GM18867 (cell line): ENCODE results near the gene CORIN.
"Not testable (repeated sequence)": the region's sequence is repeated elsewhere in the genome, so short reads cannot be mapped to it uniquely, and the experiment has no call there.

Experiments
- ATAC-seq: cut with Tn5 transposase; IDR thresholded peaks from one replicate; pipeline ENCODE4 v1.9.1; 2021; ENCODE audit warnings: mild to moderate bottlenecking, moderate library complexity; ENCODE audit not compliant: unreplicated experiment

Gene CORIN

GRCh38 chr4:47572981-47573380 is 264.9 kb downstream of the CORIN start:
- no peak for ATAC-seq

GRCh38 chr4:47570816-47571215 is 267.1 kb downstream of the CORIN start:
- no peak for ATAC-seq

- ATAC-seq, result no peak
Measured at GRCh38 chr4:47567511-47567910, 270.4 kb downstream of the CORIN start.

GRCh38 chr4:47566969-47567368 is 270.9 kb downstream of the CORIN start:
- no peak for ATAC-seq

- no peak for ATAC-seq
Measured at GRCh38 chr4:47566566-47566965, 271.3 kb downstream of the CORIN start.

- no peak for ATAC-seq
Measured at GRCh38 chr4:47562297-47562696, 275.6 kb downstream of the CORIN start.

GRCh38 chr4:47561331-47561730 is 276.5 kb downstream of the CORIN start:
- ATAC-seq, result no peak

- ATAC-seq, result no peak
Measured at GRCh38 chr4:47560682-47561081, 277.2 kb downstream of the CORIN start.

GRCh38 chr4:47557255-47557654 is 280.6 kb downstream of the CORIN start:
- no peak for ATAC-seq

GRCh38 chr4:47555920-47556319 is 281.9 kb downstream of the CORIN start:
- ATAC-seq, result not testable (repeated sequence)

GRCh38 chr4:47553329-47554125 is 284.3 kb downstream of the CORIN start:
- ATAC-seq, result no peak

- no peak for ATAC-seq
Measured at GRCh38 chr4:47551682-47552081, 286.2 kb downstream of the CORIN start.

GRCh38 chr4:47550899-47551548 is 286.8 kb downstream of the CORIN start:
- ATAC-seq, result no peak

- not testable (repeated sequence) for ATAC-seq
Measured at GRCh38 chr4:47550357-47550756, 287.5 kb downstream of the CORIN start.
